Measurements from ENCODE around the gene MINDY2.
A peak's percentile ranks its signal among the peaks of the same experiment; 100 is the strongest.

Gene MINDY2

GRCh38 chr15:58770519-58770856 is 614 bp upstream of the MINDY2 start:
- Histone ChIP-seq H3K27ac (ENCODE audit: low read depth, low read length) (peak overlapping the region; percentile 24), H3K4me1 (ENCODE audit: control insufficient read depth in 1 of 2, insufficient read depth in 2 of 2, low read length in 2 of 2) (peaks cover 2 to 4% of the 10 kb centered on the region in 2 experiments), H3K36me3 (ENCODE audit: control insufficient read depth in 1 of 2, insufficient read depth in 2 of 2, low read length in 2 of 2) (no peaks in the 10 kb centered on the region), H3K14ac (ENCODE audit: low read length) (peak overlapping the region; percentile 6), H2BK5ac (ENCODE audit: low read depth, low read length, poor library complexity) (peak overlapping the region; percentile 64), H2AK5ac (ENCODE audit: low read length) (no peak overlapping the region), H3K18ac (ENCODE audit: low read length) (peak overlapping the region; percentile 7), H2BK12ac (ENCODE audit: low read length) (no peak overlapping the region), H3K9me3 (ENCODE audit: insufficient read depth, low read depth, low read length) (no peaks in the 10 kb centered on the region), H3K79me2 (ENCODE audit: control insufficient read depth, insufficient read depth, low read length, poor library complexity) (peaks cover 8% of the 10 kb centered on the region), H3K4ac (ENCODE audit: low read depth, low read length) (peak overlapping the region; percentile 23), H3K4me2 (ENCODE audit: low read length) (peak overlapping the region; percentile 54), H4K8ac (ENCODE audit: low read depth, low read length) (peak overlapping the region; percentile 57), H3K27me3 (ENCODE audit: insufficient read depth, low read length) (no peaks in the 10 kb centered on the region), H2AFZ (ENCODE audit: insufficient read depth, low read length, poor library complexity) (peak overlapping the region; percentile 15), H3K9ac (ENCODE audit: low read length) (no peak overlapping the region), H2BK120ac (ENCODE audit: insufficient read depth, low read length, poor library complexity) (peak overlapping the region; percentile 10), H3K4me3 (ENCODE audit: low read depth, low read length) (peak overlapping the region; percentile 6), H4K12ac (ENCODE audit: low read depth, low read length) (peak overlapping the region; percentile 45), H3K23ac (ENCODE audit: low read length) (no peak overlapping the region), H3K79me1 (ENCODE audit: low read length) (peaks cover 8% of the 10 kb centered on the region), H4K91ac (ENCODE audit: low read depth, low read length) (peak overlapping the region; percentile 36)
- DNase-seq = peak in 1 of 2 donors; percentile 68
- no CpG with 5 or more reads among the region's 9 CpGs for WGBS (ENCODE audit: extremely low coverage, insufficient coverage, insufficient read length)

GRCh38 chr15:58771621-58772250 is 634 bp downstream of the MINDY2 start:
- WGBS (ENCODE audit: extremely low coverage, insufficient coverage, insufficient read length) = no CpG with 5 or more reads among the region's 40 CpGs
- peak overlapping the region; percentile 98 for H4K8ac ChIP-seq (ENCODE audit: low read depth, low read length)

GRCh38 chr15:58773024-58773423 is 1.9 kb downstream of the MINDY2 start:
- Histone ChIP-seq H3K36me3 (ENCODE audit: control insufficient read depth in 1 of 2, insufficient read depth in 2 of 2, low read length in 2 of 2) (no peaks in the 10 kb centered on the region), H2BK12ac (ENCODE audit: low read length) (no peak overlapping the region), H3K9ac (ENCODE audit: low read length) (no peak overlapping the region), H4K91ac (ENCODE audit: low read depth, low read length) (no peak overlapping the region), H3K4me1 (ENCODE audit: control insufficient read depth in 1 of 2, insufficient read depth in 2 of 2, low read length in 2 of 2) (peaks cover 2 to 4% of the 10 kb centered on the region in 2 experiments), H3K4me2 (ENCODE audit: low read length) (no peak overlapping the region), H3K4me3 (ENCODE audit: low read depth, low read length) (no peak overlapping the region), H3K79me2 (ENCODE audit: control insufficient read depth, insufficient read depth, low read length, poor library complexity) (peaks cover 8% of the 10 kb centered on the region), H2BK5ac (ENCODE audit: low read depth, low read length, poor library complexity) (no peak overlapping the region), H3K18ac (ENCODE audit: low read length) (no peak overlapping the region), H3K27ac (ENCODE audit: low read depth, low read length) (no peak overlapping the region), H2AK5ac (ENCODE audit: low read length) (no peak overlapping the region), H2AFZ (ENCODE audit: insufficient read depth, low read length, poor library complexity) (no peak overlapping the region), H4K12ac (ENCODE audit: low read depth, low read length) (no peak overlapping the region), H3K14ac (ENCODE audit: low read length) (no peak overlapping the region), H3K27me3 (ENCODE audit: insufficient read depth, low read length) (no peaks in the 10 kb centered on the region), H3K79me1 (ENCODE audit: low read length) (peaks cover 8% of the 10 kb centered on the region), H4K8ac (ENCODE audit: low read depth, low read length) (no peak overlapping the region), H2BK120ac (ENCODE audit: insufficient read depth, low read length, poor library complexity) (no peak overlapping the region), H3K23ac (ENCODE audit: low read length) (no peak overlapping the region), H3K4ac (ENCODE audit: low read depth, low read length) (peak overlapping the region; percentile 50), H3K9me3 (ENCODE audit: insufficient read depth, low read depth, low read length) (no peaks in the 10 kb centered on the region)
- no CpG with 5 or more reads among the region's 4 CpGs for WGBS (ENCODE audit: extremely low coverage, insufficient coverage, insufficient read length)
- no peak for DNase-seq

More at GRCh38 chr15:58771621-58772250, 634 bp downstream of the MINDY2 start:
- peak overlapping the region; percentile 96 for H3K27ac ChIP-seq (ENCODE audit: low read depth, low read length)
- H3K4me2 ChIP-seq (ENCODE audit: low read length) = peak overlapping the region; percentile 66
- peaks cover 8% of the 10 kb centered on the region for H3K79me2 ChIP-seq (ENCODE audit: control insufficient read depth, insufficient read depth, low read length, poor library complexity)
- peak overlapping the region; percentile 94 for H3K4me3 ChIP-seq (ENCODE audit: low read depth, low read length)
- no peak overlapping the region for H2AK5ac ChIP-seq (ENCODE audit: low read length)
- H3K14ac ChIP-seq (ENCODE audit: low read length) = peak overlapping the region; percentile 99
- H3K36me3 ChIP-seq (ENCODE audit: control insufficient read depth in 1 of 2, insufficient read depth in 2 of 2, low read length in 2 of 2) = no peaks in the 10 kb centered on the region
- H3K79me1 ChIP-seq (ENCODE audit: low read length) = peaks cover 8% of the 10 kb centered on the region
- H2BK120ac ChIP-seq (ENCODE audit: insufficient read depth, low read length, poor library complexity) = peak overlapping the region; percentile 93
- no peaks in the 10 kb centered on the region for H3K27me3 ChIP-seq (ENCODE audit: insufficient read depth, low read length)
- peaks cover 2 to 4% of the 10 kb centered on the region in 2 experiments for H3K4me1 ChIP-seq (ENCODE audit: control insufficient read depth in 1 of 2, insufficient read depth in 2 of 2, low read length in 2 of 2)
- peak overlapping the region; percentile 51 for H2BK12ac ChIP-seq (ENCODE audit: low read length)
- H3K18ac ChIP-seq (ENCODE audit: low read length) = peak overlapping the region; percentile 97
- H3K23ac ChIP-seq (ENCODE audit: low read length) = no peak overlapping the region
- H3K4ac ChIP-seq (ENCODE audit: low read depth, low read length) = peak overlapping the region; percentile 83
- peak overlapping the region; percentile 98 for H2AFZ ChIP-seq (ENCODE audit: insufficient read depth, low read length, poor library complexity)
- no peaks in the 10 kb centered on the region for H3K9me3 ChIP-seq (ENCODE audit: insufficient read depth, low read depth, low read length)
- DNase-seq = peak; percentile 44 to 62
- peak overlapping the region; percentile 96 for H4K91ac ChIP-seq (ENCODE audit: low read depth, low read length)
- H4K12ac ChIP-seq (ENCODE audit: low read depth, low read length) = peak overlapping the region; percentile 97
- peak overlapping the region; percentile 95 for H2BK5ac ChIP-seq (ENCODE audit: low read depth, low read length, poor library complexity)
- H3K9ac ChIP-seq (ENCODE audit: low read length) = peak overlapping the region; percentile 86

- H3K9ac ChIP-seq (ENCODE audit: low read length) = no peak overlapping the region
- no peak overlapping the region for H4K91ac ChIP-seq (ENCODE audit: low read depth, low read length)
- no peak overlapping the region for H4K12ac ChIP-seq (ENCODE audit: low read depth, low read length)
- peaks cover 8% of the 10 kb centered on the region for H3K79me1 ChIP-seq (ENCODE audit: low read length)
- no peak overlapping the region for H3K4me3 ChIP-seq (ENCODE audit: low read depth, low read length)
- no peak overlapping the region for H3K23ac ChIP-seq (ENCODE audit: low read length)
- no peak overlapping the region for H4K8ac ChIP-seq (ENCODE audit: low read depth, low read length)
- H3K4ac ChIP-seq (ENCODE audit: low read depth, low read length) = no peak overlapping the region
- no peak overlapping the region for H2BK12ac ChIP-seq (ENCODE audit: low read length)
- H3K18ac ChIP-seq (ENCODE audit: low read length) = no peak overlapping the region
- no peak overlapping the region for H3K14ac ChIP-seq (ENCODE audit: low read length)
- no peak overlapping the region for H2BK5ac ChIP-seq (ENCODE audit: low read depth, low read length, poor library complexity)
- H3K27me3 ChIP-seq (ENCODE audit: insufficient read depth, low read length) = no peaks in the 10 kb centered on the region
- H3K27ac ChIP-seq (ENCODE audit: low read depth, low read length) = no peak overlapping the region
- no peaks in the 10 kb centered on the region for H3K9me3 ChIP-seq (ENCODE audit: insufficient read depth, low read depth, low read length)
- no peak overlapping the region for H3K4me2 ChIP-seq (ENCODE audit: low read length)
- no peak overlapping the region for H2BK120ac ChIP-seq (ENCODE audit: insufficient read depth, low read length, poor library complexity)
- H3K4me1 ChIP-seq (ENCODE audit: control insufficient read depth in 1 of 2, insufficient read depth in 2 of 2, low read length in 2 of 2) = peaks cover 2 to 3% of the 10 kb centered on the region in 2 experiments
- H3K36me3 ChIP-seq (ENCODE audit: control insufficient read depth in 1 of 2, insufficient read depth in 2 of 2, low read length in 2 of 2) = no peaks in the 10 kb centered on the region
- no peak for DNase-seq
- no CpG with 5 or more reads among the region's 3 CpGs for WGBS (ENCODE audit: extremely low coverage, insufficient coverage, insufficient read length)
- H2AFZ ChIP-seq (ENCODE audit: insufficient read depth, low read length, poor library complexity) = no peak overlapping the region
- peaks cover 8% of the 10 kb centered on the region for H3K79me2 ChIP-seq (ENCODE audit: control insufficient read depth, insufficient read depth, low read length, poor library complexity)
- no peak overlapping the region for H2AK5ac ChIP-seq (ENCODE audit: low read length)
Observed at GRCh38 chr15:58775402-58775801, 4.3 kb downstream of the MINDY2 start.

All from trophoblast cell (in vitro differentiated cells and primary cell).